MM.1S (cell line): Measurements from ENCODE around the gene FBXW7.

Source experiments
- EZH2 ChIP-seq: fragments of 300-600 bp; sonication (generic); optimal IDR thresholded peaks from 2 replicates; pipeline ENCODE3; 2017; ENCODE audit warnings: low read depth, mild to moderate bottlenecking, antibody characterized with exemption, low read length, mixed read lengths
- TF ChIP-seq, protein P1 (sequence below): fragments of 300-600 bp; sonication (generic); IDR thresholded peaks from 2 replicates; pipeline ENCODE4 v1.5.1; 2016; ENCODE audit warnings: antibody characterized with exemption, low read length, mixed read lengths

DNA sequence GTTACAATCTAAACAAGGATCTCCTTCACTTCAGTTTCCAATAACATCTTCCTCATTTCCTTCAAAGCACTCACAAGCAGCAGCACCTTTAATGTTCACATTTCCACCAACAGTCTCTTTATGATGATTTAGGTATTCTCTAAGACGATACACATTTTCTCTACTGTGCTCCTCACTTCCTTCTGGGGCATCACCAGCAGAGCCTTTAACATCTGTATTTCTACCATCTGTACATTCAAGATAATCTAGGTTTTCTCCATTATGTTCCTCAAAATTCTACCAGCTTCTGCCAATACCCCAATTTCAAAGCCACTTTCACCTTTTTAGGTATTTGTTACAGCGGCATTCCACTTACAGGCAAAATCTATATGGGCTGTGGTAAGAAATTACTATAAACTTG is 80.6 kb downstream of the FBXW7 start:
- TF ChIP-seq, protein P1, sequence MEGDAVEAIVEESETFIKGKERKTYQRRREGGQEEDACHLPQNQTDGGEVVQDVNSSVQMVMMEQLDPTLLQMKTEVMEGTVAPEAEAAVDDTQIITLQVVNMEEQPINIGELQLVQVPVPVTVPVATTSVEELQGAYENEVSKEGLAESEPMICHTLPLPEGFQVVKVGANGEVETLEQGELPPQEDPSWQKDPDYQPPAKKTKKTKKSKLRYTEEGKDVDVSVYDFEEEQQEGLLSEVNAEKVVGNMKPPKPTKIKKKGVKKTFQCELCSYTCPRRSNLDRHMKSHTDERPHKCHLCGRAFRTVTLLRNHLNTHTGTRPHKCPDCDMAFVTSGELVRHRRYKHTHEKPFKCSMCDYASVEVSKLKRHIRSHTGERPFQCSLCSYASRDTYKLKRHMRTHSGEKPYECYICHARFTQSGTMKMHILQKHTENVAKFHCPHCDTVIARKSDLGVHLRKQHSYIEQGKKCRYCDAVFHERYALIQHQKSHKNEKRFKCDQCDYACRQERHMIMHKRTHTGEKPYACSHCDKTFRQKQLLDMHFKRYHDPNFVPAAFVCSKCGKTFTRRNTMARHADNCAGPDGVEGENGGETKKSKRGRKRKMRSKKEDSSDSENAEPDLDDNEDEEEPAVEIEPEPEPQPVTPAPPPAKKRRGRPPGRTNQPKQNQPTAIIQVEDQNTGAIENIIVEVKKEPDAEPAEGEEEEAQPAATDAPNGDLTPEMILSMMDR = no peak
- TF ChIP-seq EZH2 = no peak
